Measurements from ENCODE around the gene CPNE6. TPM values are rescaled to one million over a fixed set of nuclear protein-coding genes. Genes with fewer than 3 reads are reported as not detected.

Gene CPNE6
- total and polyA plus RNA-seq, 2 donors = 0.58 to 1.9 TPM

GRCh38 chr14:24058951-24059475 lies 12.3 kb upstream of the CPNE6 start:
- Histone ChIP-seq H3K4me1 (ENCODE audit: insufficient read depth) (no peaks in the 10 kb centered on the region), H3K36me3 (ENCODE audit: insufficient read depth) (no peaks in the 10 kb centered on the region), H3K4me3 (ENCODE audit: low read depth, low read length) (no peak overlapping the region), H3K27ac (ENCODE audit: low read depth) (no peak overlapping the region)
- DNase-seq (ENCODE audit: extremely low spot score) = no peak
- 90% methylated on average over 10 of the region's 10 CpGs for WGBS

- Histone ChIP-seq H3K4me3 (ENCODE audit: low read depth, low read length) (no peak overlapping the region), H3K27ac (ENCODE audit: low read depth) (no peak overlapping the region), H3K36me3 (ENCODE audit: insufficient read depth) (no peaks in the 10 kb centered on the region), H3K4me1 (ENCODE audit: insufficient read depth) (no peaks in the 10 kb centered on the region)
- no peak for DNase-seq (ENCODE audit: extremely low spot score)
- WGBS = 93% methylated on average over 16 of the region's 16 CpGs
Measured at GRCh38 chr14:24059841-24060388, 11.4 kb upstream of the CPNE6 start.

- 93% methylated on average over 10 of the region's 10 CpGs for WGBS
- Histone ChIP-seq H3K27ac (ENCODE audit: low read depth) (no peak overlapping the region), H3K36me3 (ENCODE audit: insufficient read depth) (no peaks in the 10 kb centered on the region), H3K4me1 (ENCODE audit: insufficient read depth) (no peaks in the 10 kb centered on the region), H3K4me3 (ENCODE audit: low read depth, low read length) (no peak overlapping the region)
- DNase-seq (ENCODE audit: extremely low spot score) = no peak
Measured at GRCh38 chr14:24060443-24060842, 10.9 kb upstream of the CPNE6 start.

GRCh38 chr14:24060984-24061913 lies 10.1 kb upstream of the CPNE6 start:
- 97% methylated on average over 7 of the region's 7 CpGs for WGBS
- no peaks in the 10 kb centered on the region for H3K4me1 ChIP-seq (ENCODE audit: insufficient read depth)
- no peak for DNase-seq (ENCODE audit: extremely low spot score)

GRCh38 chr14:24062216-24062980 lies 9.0 kb upstream of the CPNE6 start:
- no peak for DNase-seq (ENCODE audit: extremely low spot score)
- H3K27ac ChIP-seq (ENCODE audit: low read depth) = no peak overlapping the region
- no peaks in the 10 kb centered on the region for H3K4me1 ChIP-seq (ENCODE audit: insufficient read depth)
- no peak overlapping the region for H3K4me3 ChIP-seq (ENCODE audit: low read depth, low read length)
- WGBS = 84% methylated on average over 14 of the region's 14 CpGs
- no peaks in the 10 kb centered on the region for H3K36me3 ChIP-seq (ENCODE audit: insufficient read depth)

More at GRCh38 chr14:24060984-24061913, 10.1 kb upstream of the CPNE6 start:
- Histone ChIP-seq H3K4me3 (ENCODE audit: low read depth, low read length) (no peak overlapping the region), H3K36me3 (ENCODE audit: insufficient read depth) (no peaks in the 10 kb centered on the region), H3K27ac (ENCODE audit: low read depth) (no peak overlapping the region)

- no peaks in the 10 kb centered on the region for H3K36me3 ChIP-seq (ENCODE audit: insufficient read depth)
- H3K27ac ChIP-seq (ENCODE audit: low read depth) = no peak overlapping the region
- no peak overlapping the region for H3K4me3 ChIP-seq (ENCODE audit: low read depth, low read length)
- H3K4me1 ChIP-seq (ENCODE audit: insufficient read depth) = no peaks in the 10 kb centered on the region
- WGBS = 70% methylated on average over 4 of the region's 4 CpGs
- DNase-seq (ENCODE audit: extremely low spot score) = no peak
Measured at GRCh38 chr14:24063263-24063836, 8.0 kb upstream of the CPNE6 start.

GRCh38 chr14:24064091-24064795 lies 7.1 kb upstream of the CPNE6 start:
- Histone ChIP-seq H3K4me1 (ENCODE audit: insufficient read depth) (no peaks in the 10 kb centered on the region), H3K27ac (ENCODE audit: low read depth) (no peak overlapping the region), H3K4me3 (ENCODE audit: low read depth, low read length) (no peak overlapping the region), H3K36me3 (ENCODE audit: insufficient read depth) (no peaks in the 10 kb centered on the region)
- 76% methylated on average over 7 of the region's 7 CpGs for WGBS
- DNase-seq (ENCODE audit: extremely low spot score) = no peak

- no peaks in the 10 kb centered on the region for H3K4me1 ChIP-seq (ENCODE audit: insufficient read depth)
- 82% methylated on average over 15 of the region's 15 CpGs for WGBS
- H3K36me3 ChIP-seq (ENCODE audit: insufficient read depth) = no peaks in the 10 kb centered on the region
- no peak for DNase-seq (ENCODE audit: extremely low spot score)
- no peak overlapping the region for H3K27ac ChIP-seq (ENCODE audit: low read depth)
- H3K4me3 ChIP-seq (ENCODE audit: low read depth, low read length) = no peak overlapping the region
Measured at GRCh38 chr14:24064856-24065255, 6.5 kb upstream of the CPNE6 start.

- DNase-seq (ENCODE audit: extremely low spot score) = no peak
- 69% methylated on average over 8 of the region's 8 CpGs for WGBS
- Histone ChIP-seq H3K4me1 (ENCODE audit: insufficient read depth) (no peaks in the 10 kb centered on the region), H3K4me3 (ENCODE audit: low read depth, low read length) (no peak overlapping the region), H3K36me3 (ENCODE audit: insufficient read depth) (no peaks in the 10 kb centered on the region), H3K27ac (ENCODE audit: low read depth) (no peak overlapping the region)
Measured at GRCh38 chr14:24065408-24065807, 6.0 kb upstream of the CPNE6 start.

- Histone ChIP-seq H3K4me1 (ENCODE audit: insufficient read depth) (no peaks in the 10 kb centered on the region), H3K36me3 (ENCODE audit: insufficient read depth) (no peaks in the 10 kb centered on the region), H3K27ac (ENCODE audit: low read depth) (no peak overlapping the region), H3K4me3 (ENCODE audit: low read depth, low read length) (no peak overlapping the region)
- no peak for DNase-seq (ENCODE audit: extremely low spot score)
- WGBS = 89% methylated on average over 8 of the region's 8 CpGs
Measured at GRCh38 chr14:24066496-24067132, 4.7 kb upstream of the CPNE6 start.

GRCh38 chr14:24067133-24068082 lies 4.0 kb upstream of the CPNE6 start:
- no peak for DNase-seq (ENCODE audit: extremely low spot score)
- Histone ChIP-seq H3K36me3 (ENCODE audit: insufficient read depth) (no peaks in the 10 kb centered on the region), H3K4me1 (ENCODE audit: insufficient read depth) (no peaks in the 10 kb centered on the region), H3K27ac (ENCODE audit: low read depth) (no peak overlapping the region), H3K4me3 (ENCODE audit: low read depth, low read length) (no peak overlapping the region)
- WGBS = 89% methylated on average over 12 of the region's 12 CpGs
